ENCODE measurements around the gene KRTAP9-1. TPM values are rescaled to one million over a fixed set of nuclear protein-coding genes. Genes with fewer than 3 reads are reported as not detected.
"Not testable (repeated sequence)": the region's sequence is repeated elsewhere in the genome, so short reads cannot be mapped to it uniquely, and the experiment has no call there.

The KRTAP9-1 gene
- total RNA-seq, 4 donors from 2014 or later = not detected

GRCh38 chr17:41226051-41226450, 36.4 kb downstream of the KRTAP9-1 start:
- intact Hi-C loops (cut with DNase I; ENCODE audit: low total_unique reads) = no loop called here
- no peak for DNase-seq
- H3K4me3 ChIP-seq = no peak overlapping the region
- no peaks in the 10 kb centered on the region for H3K4me1 ChIP-seq
- no peak overlapping the region for H3K27ac ChIP-seq
- H3K36me3 ChIP-seq = no peaks in the 10 kb centered on the region
- no peaks in the 10 kb centered on the region for H3K27me3 ChIP-seq
- H3K9me3 ChIP-seq = no peaks in the 10 kb centered on the region
- TF ChIP-seq CTCF (IDR thresholded peaks at IDR 0.05) (no peak), POLR2A (IDR thresholded peaks at IDR 0.05) (no peak)

- H3K36me3 ChIP-seq; H3K27ac ChIP-seq; H3K9me3 ChIP-seq; H3K4me3 ChIP-seq; H3K4me1 ChIP-seq; DNase-seq; H3K27me3 ChIP-seq; intact Hi-C loops (cut with DNase I; ENCODE audit: low total_unique reads): not testable (repeated sequence)
These were observed 37.0 kb downstream of the KRTAP9-1 start, which contains the start of gene KRTAP9-2 for GRCh38 chr17:41226598-41227095. Gene KRTAP9-2 (plus strand): TSS chr17:41226648. CDS start chr17:41226655, 7 bp downstream.

- no peaks in the 10 kb centered on the region for H3K27me3 ChIP-seq
- no peaks in the 10 kb centered on the region for H3K36me3 ChIP-seq
- no peak overlapping the region for H3K4me3 ChIP-seq
- no peak for DNase-seq
- intact Hi-C loops (cut with DNase I; ENCODE audit: low total_unique reads) = no loop called here
- no peaks in the 10 kb centered on the region for H3K4me1 ChIP-seq
- no peak overlapping the region for H3K27ac ChIP-seq
- no peaks in the 10 kb centered on the region for H3K9me3 ChIP-seq
- TF ChIP-seq POLR2A (IDR thresholded peaks at IDR 0.05) (no peak), CTCF (IDR thresholded peaks at IDR 0.05) (no peak)
These were observed 40.4 kb downstream of the KRTAP9-1 start for GRCh38 chr17:41230094-41230493.

GRCh38 chr17:41231731-41232130, 42.0 kb downstream of the KRTAP9-1 start:
- intact Hi-C loops (cut with DNase I; ENCODE audit: low total_unique reads) = no loop called here
- Histone ChIP-seq H3K27me3 (no peaks in the 10 kb centered on the region), H3K9me3 (no peaks in the 10 kb centered on the region), H3K4me3 (no peak overlapping the region), H3K27ac (no peak overlapping the region), H3K4me1 (no peaks in the 10 kb centered on the region), H3K36me3 (no peaks in the 10 kb centered on the region)
- no peak for DNase-seq
- no peak for TF ChIP-seq CTCF (IDR thresholded peaks at IDR 0.05)

GRCh38 chr17:41232399-41233105, 42.9 kb downstream of the KRTAP9-1 start, which contains the start of gene KRTAP9-3:
Gene KRTAP9-3 (plus strand): TSS chr17:41232449. CDS start chr17:41232502, 53 bp downstream.
- intact Hi-C loops (cut with DNase I; ENCODE audit: low total_unique reads); H3K27ac ChIP-seq; H3K4me1 ChIP-seq; H3K9me3 ChIP-seq; H3K36me3 ChIP-seq; H3K27me3 ChIP-seq; H3K4me3 ChIP-seq; DNase-seq: not testable (repeated sequence)

- H3K27me3 ChIP-seq; H3K4me1 ChIP-seq; H3K9me3 ChIP-seq; DNase-seq; H3K36me3 ChIP-seq; H3K27ac ChIP-seq; intact Hi-C loops (cut with DNase I; ENCODE audit: low total_unique reads); H3K4me3 ChIP-seq: not testable (repeated sequence)
These were observed 47.4 kb downstream of the KRTAP9-1 start for GRCh38 chr17:41237116-41237515.

GRCh38 chr17:41237949-41238437, 48.3 kb downstream of the KRTAP9-1 start, which contains the start of gene KRTAP9-8:
Gene KRTAP9-8 (plus strand): TSS chr17:41237999. CDS start chr17:41238052, 53 bp downstream.
- H3K27me3 ChIP-seq; H3K27ac ChIP-seq; H3K4me3 ChIP-seq; DNase-seq; H3K9me3 ChIP-seq; intact Hi-C loops (cut with DNase I; ENCODE audit: low total_unique reads); H3K4me1 ChIP-seq; H3K36me3 ChIP-seq: not testable (repeated sequence)
